HG03045 (cell line): ENCODE results near the gene ATG2A.

Experiments
- ATAC-seq: cut with Tn5 transposase; IDR thresholded peaks from one replicate; pipeline ENCODE4 v1.9.1; 2021; ENCODE audit warnings: mild to moderate bottlenecking, moderate library complexity; ENCODE audit not compliant: unreplicated experiment

ATG2A gene

GRCh38 chr11:64916775-64917662, at the start of gene ATG2A:
ATG2A (minus strand) TSS chr11:64917209; CDS start chr11:64917135, 74 bp downstream.
- ATAC-seq, result peak; percentile 92

- no peak for ATAC-seq
Observed at GRCh38 chr11:64963072-64963631, 46.1 kb upstream of the ATG2A start.

- no peak for ATAC-seq
Observed at GRCh38 chr11:64960719-64961118, 43.7 kb upstream of the ATG2A start.

DNA sequence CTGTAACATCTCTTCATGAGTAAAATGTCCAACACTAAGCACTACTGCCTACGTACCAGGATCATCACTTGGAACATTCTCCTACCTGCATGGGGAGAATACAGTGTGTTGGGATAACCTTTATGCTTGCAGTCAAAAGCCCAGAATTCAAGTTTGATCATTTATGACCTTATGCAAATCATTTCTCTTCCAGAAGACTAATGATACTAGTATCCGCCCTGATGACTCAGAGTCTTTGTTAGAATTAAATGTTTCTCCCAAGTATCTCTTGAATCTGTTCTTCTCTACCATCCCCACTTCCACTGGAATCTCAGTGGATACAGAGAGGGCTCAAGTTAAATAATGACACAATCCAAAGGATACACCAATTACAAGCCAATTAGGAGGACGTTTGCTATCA, 42.5 kb upstream of the ATG2A start:
- ATAC-seq, result no peak

GRCh38 chr11:64954201-64954600, 37.2 kb upstream of the ATG2A start:
- ATAC-seq, result no peak

- no peak for ATAC-seq
Observed at GRCh38 chr11:64951529-64951928, 34.5 kb upstream of the ATG2A start.

GRCh38 chr11:64947208-64947814, 30.3 kb upstream of the ATG2A start:
- no peak for ATAC-seq

GRCh38 chr11:64936539-64936938, 19.5 kb upstream of the ATG2A start:
- ATAC-seq, result no peak

DNA sequence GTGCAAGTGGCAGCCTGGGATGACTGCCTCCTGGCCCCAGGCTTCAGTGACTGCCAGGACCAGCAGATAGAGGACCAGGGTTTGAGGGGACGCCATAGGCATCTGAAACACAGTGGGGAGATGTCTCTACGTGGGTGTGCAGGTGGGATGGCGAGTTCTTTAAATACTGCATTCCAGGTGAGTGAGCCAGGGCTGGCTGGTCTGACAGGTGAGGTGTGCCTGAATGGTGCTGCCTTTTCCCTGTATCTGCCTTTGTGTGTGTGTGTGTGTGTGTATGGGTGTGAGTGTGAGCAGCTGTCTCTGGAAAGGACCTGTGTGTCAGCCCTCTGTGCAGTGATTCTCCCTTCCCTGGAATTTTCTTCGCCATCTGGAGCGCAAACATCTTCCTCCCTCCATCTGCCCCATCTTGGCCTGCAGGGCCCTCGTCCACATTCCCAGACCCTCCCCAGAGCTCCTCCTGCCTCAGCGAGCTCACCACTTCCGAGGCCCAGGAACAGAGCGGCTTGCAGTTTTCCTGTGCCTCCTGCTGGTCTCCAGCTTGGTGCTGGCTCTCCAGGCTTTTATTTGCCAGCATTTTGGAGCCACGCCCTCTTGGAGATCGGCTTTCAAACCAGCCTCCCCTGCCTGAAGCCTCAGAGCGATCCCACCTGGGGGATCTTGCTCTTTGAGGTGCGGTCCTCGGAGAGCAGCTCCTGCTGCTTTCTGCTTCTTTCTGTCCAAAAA, 18.5 kb upstream of the ATG2A start, which contains the start of gene GPHA2:
TSS of gene GPHA2 (minus strand) at position 535 of the 723 bp plus-strand sequence. CDS start at position 102, 433 bp downstream.
- ATAC-seq, result no peak

DNA sequence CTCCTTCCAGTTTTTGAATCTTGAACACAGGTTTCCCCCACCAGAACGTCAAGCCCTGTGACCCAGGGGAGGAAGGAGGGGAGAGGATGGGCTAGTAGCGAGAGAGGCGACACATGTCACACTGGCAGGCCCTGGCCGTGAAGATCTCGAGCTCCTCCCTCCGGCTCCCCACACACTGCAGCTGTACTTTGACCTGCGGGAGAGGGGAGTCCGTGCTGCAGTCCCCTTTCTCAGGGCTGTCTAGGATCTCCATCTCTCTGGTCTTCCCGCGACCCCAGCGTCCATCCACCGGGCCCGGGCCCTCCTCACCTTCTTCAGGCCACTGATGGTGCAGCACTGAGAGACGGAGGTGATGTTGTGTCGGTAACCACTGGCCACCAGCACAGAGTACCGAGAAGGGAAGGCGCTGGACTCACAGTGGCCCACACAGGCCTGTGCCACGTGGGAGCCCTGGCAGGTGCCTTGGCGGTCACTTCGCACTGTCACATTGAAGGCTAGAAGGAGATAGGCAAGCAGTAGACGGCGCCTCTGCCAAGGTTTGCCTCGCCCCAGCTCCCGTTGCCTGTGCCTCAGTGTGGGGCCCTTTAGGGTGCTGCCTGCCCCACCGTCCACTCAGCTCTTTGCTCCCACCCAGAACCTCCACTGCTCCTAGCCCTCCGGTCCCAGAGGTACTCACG, 17.8 kb upstream of the ATG2A start:
- ATAC-seq, result no peak

GRCh38 chr11:64933935-64934681, 17.1 kb upstream of the ATG2A start:
- ATAC-seq, result no peak

- ATAC-seq, result no peak
Observed at GRCh38 chr11:64933213-64933934, 16.4 kb upstream of the ATG2A start.

GRCh38 chr11:64932324-64932723, 15.3 kb upstream of the ATG2A start:
- no peak for ATAC-seq

DNA sequence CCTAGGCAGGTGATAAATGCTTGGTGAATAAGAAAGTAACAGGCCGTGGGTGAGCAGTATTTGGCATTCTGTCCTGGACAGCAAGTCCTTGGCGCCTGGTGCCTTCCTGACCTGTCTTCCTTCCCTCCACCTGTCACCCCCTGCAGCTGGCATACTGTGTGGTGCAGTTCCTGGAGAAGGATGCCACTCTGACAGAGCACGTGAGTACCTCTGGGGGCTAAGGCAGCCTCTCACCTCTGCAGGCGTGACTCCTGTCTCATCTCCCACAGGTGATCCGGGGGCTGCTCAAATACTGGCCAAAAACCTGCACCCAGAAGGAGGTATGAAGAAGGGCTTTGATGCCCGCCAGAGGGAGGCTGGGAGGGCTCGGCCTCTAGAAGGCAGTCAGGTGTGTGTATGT, 14.3 kb upstream of the ATG2A start:
- no peak for ATAC-seq

DNA sequence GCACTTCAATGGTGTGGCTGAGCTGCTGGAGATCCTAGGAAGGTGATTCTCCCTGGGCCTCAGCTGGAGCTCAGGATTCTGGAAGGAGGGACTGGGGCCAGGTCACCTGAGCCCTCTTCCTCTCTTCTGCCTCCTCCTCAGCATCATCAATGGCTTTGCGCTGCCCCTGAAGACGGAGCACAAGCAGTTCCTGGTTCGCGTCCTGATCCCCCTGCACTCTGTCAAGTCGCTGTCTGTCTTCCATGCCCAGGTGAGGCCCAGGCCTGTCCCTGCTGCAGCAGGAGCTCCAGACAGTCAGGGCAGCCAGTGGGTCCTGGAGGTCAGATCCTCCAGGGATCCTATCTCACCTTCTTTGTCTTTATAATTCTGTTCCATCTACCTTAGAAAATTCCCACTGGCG, 13.3 kb upstream of the ATG2A start:
- ATAC-seq, result no peak

DNA sequence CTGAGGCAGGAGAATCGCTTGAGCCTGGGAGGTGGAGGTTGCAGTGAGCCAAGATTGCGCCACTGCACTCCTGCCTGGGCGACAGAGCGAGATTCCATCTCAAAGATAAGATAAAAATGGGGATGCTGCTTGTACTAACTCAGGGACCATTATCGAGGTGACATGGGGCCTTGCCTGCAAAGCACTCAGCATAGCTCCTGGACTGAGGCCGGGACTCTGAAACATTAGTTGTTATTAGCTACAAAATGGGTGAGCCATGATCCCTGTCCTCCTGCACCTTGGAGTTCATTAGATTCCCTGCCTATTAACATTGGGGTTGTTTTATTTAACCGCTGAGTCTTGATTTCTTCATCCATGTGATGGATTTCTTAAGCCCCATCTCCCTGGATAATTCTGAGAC, 12.6 kb upstream of the ATG2A start:
- no peak for ATAC-seq

GRCh38 chr11:64928957-64929356, 11.9 kb upstream of the ATG2A start:
- no peak for ATAC-seq

DNA sequence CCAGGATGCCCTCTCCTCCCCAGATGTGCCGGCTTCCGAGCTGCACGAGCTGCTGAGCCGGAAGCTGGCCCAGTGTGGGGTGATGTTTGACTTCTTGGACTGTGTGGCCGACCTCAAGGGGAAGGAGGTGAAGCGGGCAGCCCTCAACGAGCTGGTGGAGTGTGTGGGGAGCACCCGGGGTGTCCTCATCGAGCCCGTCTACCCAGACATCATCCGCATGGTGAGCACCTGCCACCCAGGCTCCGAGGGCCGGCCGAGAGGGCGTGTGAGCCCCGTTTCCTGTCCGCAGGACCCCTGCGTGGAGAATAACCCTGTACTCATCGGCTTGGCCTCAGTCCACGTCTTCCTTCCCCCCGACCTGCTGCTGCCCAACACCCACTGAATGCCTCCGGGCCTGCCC, 9.7 kb upstream of the ATG2A start:
- no peak for ATAC-seq
